HL-60 (cell line): Measurements from ENCODE around the gene GUSB.
A peak's percentile ranks its signal among the peaks of the same experiment; 100 is the strongest.
"Not testable (repeated sequence)": the region's sequence is repeated elsewhere in the genome, so short reads cannot be mapped to it uniquely, and the experiment has no call there.

Experiments
- DNase-seq, 2 experiments: peaks; one replicate each; pipeline ENCODE4 v3.0.0-alpha.2; 2010 to 2020; ENCODE audit warnings: low read depth in 1 of 2, low spot score in 1 of 2
- H3K27ac ChIP-seq: fragments of 250-450 bp; sonication (Bioruptor Pico); replicated peaks from 2 replicates; pipeline ENCODE4 v1.5.1; 2020; ENCODE audit warnings: mild to moderate bottlenecking, moderate library complexity
- H3K27me3 ChIP-seq: fragments of 250-450 bp; sonication (Bioruptor Pico); 2 replicates; pipeline ENCODE4 v1.5.1; 2021; ENCODE audit warnings: mild to moderate bottlenecking, moderate library complexity; ENCODE audit not compliant: insufficient read depth, poor library complexity, severe bottlenecking
- H3K4me3 ChIP-seq: replicated peaks from 2 replicates; pipeline ENCODE4 v1.5.1; 2011; ENCODE audit warnings: mild to moderate bottlenecking, control low read depth, low read length; ENCODE audit not compliant: insufficient read depth
- GABPA ChIP-seq: IDR thresholded peaks from 2 replicates; pipeline ENCODE4 v1.6.1; 2012; ENCODE audit warnings: low read depth
- POLR2AphosphoS5 ChIP-seq: IDR thresholded peaks from 2 replicates; pipeline ENCODE4 v1.6.1; 2012; ENCODE audit warnings: low read depth
- REST ChIP-seq: IDR thresholded peaks from 2 replicates; pipeline ENCODE4 v1.6.1; 2012; ENCODE audit warnings: low read depth; ENCODE audit not compliant: insufficient replicate concordance
- SPI1 ChIP-seq: IDR thresholded peaks from 2 replicates; pipeline ENCODE4 v1.6.1; 2012; ENCODE audit warnings: low read depth, mild to moderate bottlenecking, borderline replicate concordance
- TF ChIP-seq, protein P1 (sequence below): IDR thresholded peaks from one replicate; pipeline ENCODE4 v1.5.1; 2011; ENCODE audit warnings: low read length, control low read depth, inconsistent platforms; ENCODE audit not compliant: insufficient read depth

Gene GUSB

GRCh38 chr7:65967361-65968155 lies 14.5 kb downstream of the GUSB start:
- Histone ChIP-seq H3K27me3 (no peaks in the 10 kb centered on the region), H3K27ac (no peak overlapping the region), H3K4me3 (no peak overlapping the region)
- TF ChIP-seq, protein P1, sequence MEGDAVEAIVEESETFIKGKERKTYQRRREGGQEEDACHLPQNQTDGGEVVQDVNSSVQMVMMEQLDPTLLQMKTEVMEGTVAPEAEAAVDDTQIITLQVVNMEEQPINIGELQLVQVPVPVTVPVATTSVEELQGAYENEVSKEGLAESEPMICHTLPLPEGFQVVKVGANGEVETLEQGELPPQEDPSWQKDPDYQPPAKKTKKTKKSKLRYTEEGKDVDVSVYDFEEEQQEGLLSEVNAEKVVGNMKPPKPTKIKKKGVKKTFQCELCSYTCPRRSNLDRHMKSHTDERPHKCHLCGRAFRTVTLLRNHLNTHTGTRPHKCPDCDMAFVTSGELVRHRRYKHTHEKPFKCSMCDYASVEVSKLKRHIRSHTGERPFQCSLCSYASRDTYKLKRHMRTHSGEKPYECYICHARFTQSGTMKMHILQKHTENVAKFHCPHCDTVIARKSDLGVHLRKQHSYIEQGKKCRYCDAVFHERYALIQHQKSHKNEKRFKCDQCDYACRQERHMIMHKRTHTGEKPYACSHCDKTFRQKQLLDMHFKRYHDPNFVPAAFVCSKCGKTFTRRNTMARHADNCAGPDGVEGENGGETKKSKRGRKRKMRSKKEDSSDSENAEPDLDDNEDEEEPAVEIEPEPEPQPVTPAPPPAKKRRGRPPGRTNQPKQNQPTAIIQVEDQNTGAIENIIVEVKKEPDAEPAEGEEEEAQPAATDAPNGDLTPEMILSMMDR: no peak
- TF ChIP-seq REST: no peak
- no peak for TF ChIP-seq SPI1
- no peak for TF ChIP-seq GABPA
- TF ChIP-seq POLR2AphosphoS5: no peak
- no peak for DNase-seq

DNA sequence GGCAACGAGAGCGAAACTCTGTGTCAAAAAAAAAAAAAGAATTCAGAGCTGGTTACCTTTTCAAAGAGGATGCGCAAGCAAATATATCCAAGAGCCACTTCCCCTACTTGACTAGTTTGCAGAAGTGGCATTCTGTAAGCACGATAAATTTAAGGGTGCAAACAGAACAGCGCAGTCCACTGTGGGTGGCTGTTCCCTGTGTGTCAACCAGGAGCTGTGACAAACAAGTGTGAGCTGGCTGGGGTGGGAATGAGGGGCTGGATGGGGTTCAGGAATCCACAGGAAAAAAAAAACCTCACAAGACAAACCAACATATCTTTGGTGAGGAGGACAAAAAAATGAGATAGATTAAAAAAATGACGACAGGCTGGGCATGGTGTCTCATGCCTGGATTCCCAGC lies 15.9 kb downstream of the GUSB start:
- Histone ChIP-seq H3K27ac (no peak overlapping the region), H3K27me3 (no peaks in the 10 kb centered on the region), H3K4me3 (no peak overlapping the region)
- TF ChIP-seq SPI1: peak; percentile 18; the same call in 1 of the 2 replicates
- no peak for TF ChIP-seq POLR2AphosphoS5
- no peak for DNase-seq

GRCh38 chr7:65964671-65965070 lies 17.3 kb downstream of the GUSB start:
- not testable (repeated sequence) for H3K27me3 ChIP-seq, H3K4me3 ChIP-seq, H3K27ac ChIP-seq, DNase-seq

DNA sequence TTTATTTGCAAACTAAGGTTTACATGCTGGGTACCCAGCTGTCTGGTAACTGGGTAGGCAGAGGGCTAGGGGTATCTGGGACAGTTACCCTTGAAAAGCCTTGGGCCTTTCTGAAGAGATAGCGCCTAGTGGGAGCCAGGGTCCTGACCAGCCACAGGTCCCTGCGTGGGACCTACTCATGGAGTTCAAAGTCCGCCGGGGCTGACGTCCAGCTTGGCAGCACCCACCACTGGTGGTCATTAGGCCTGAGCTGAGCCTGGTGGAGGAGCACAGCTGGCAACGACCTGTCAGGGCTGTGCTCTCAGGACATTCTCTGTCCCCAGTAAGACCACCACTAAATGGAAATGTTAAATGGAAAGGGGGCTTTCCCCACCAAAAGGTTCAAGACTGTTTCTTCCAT lies 20.0 kb downstream of the GUSB start:
- no peak for DNase-seq
- TF ChIP-seq POLR2AphosphoS5 (0 out of 2 replicates have a peak, but pooled peaks have one; percentile 15), GABPA (no peak)
- H3K4me3 ChIP-seq: no peak overlapping the region
- H3K27ac ChIP-seq: no peak overlapping the region
- H3K27me3 ChIP-seq: no peaks in the 10 kb centered on the region

GRCh38 chr7:65960351-65961074 lies 21.5 kb downstream of the GUSB start:
- Histone ChIP-seq H3K27me3 (no peaks in the 10 kb centered on the region), H3K4me3 (no peak overlapping the region), H3K27ac (no peak overlapping the region)
- no peak for DNase-seq
- TF ChIP-seq SPI1 (no peak), GABPA (no peak), REST (no peak), POLR2AphosphoS5 (no peak; the same call in 1 of the 2 replicates)
- TF ChIP-seq, protein P1: no peak
